Heart left ventricle (tissue), 16 donors: Measurements from ENCODE around the gene TARBP2. TPM values are rescaled to one million over a fixed set of nuclear protein-coding genes. Genes with fewer than 3 reads are reported as not detected.
"Not testable (repeated sequence)": the region's sequence is repeated elsewhere in the genome, so short reads cannot be mapped to it uniquely, and the experiment has no call there.

Experiments used
- ATAC-seq, 4 donors: fragments of 200-7000 bp; cut with Tn5 transposase; one replicate each; pipeline ENCODE4 v1.9.1; 2020 to 2022; ENCODE audit warnings: moderate library complexity in 4 of 4, mild to moderate bottlenecking in 3 of 4, moderate number of reproducible peaks in 1 of 4
- DNase-seq, 5 donors: peaks; one replicate each; pipeline ENCODE4 v3.0.0-alpha.2; 2020
- H3K27ac ChIP-seq, 12 donors: fragments of 200-600 bp; sonication (generic) in 4 of 12; one replicate each; pipeline versions ENCODE4 v1.5.0 to v1.8.0; 2016 to 2022; ENCODE audit warnings: mild to moderate bottlenecking in 2 of 12
- H3K27me3 ChIP-seq, 9 donors: fragments of 200-600 bp; sonication (generic) in 2 of 9; one replicate each; pipeline versions ENCODE4 v1.5.1 to v1.8.0; 2016 to 2022; ENCODE audit warnings: mild to moderate bottlenecking in 3 of 9
- H3K36me3 ChIP-seq, 9 donors: fragments of 200-600 bp; sonication (generic) in 2 of 9; one replicate each; pipeline versions ENCODE4 v1.5.0 to v1.8.0; 2018 to 2022; ENCODE audit warnings: mild to moderate bottlenecking in 2 of 9
- H3K4me1 ChIP-seq, 12 donors: fragments of 200-600 bp; sonication (generic) in 4 of 12; one replicate each; pipeline versions ENCODE4 v1.5.0 to v1.8.0; 2016 to 2022; ENCODE audit warnings: mild to moderate bottlenecking in 3 of 12
- H3K4me3 ChIP-seq, 12 donors: fragments of 200-600 bp; sonication (generic) in 4 of 12; one replicate each; pipeline versions ENCODE4 v1.5.0 to v1.8.0; 2017 to 2022; ENCODE audit warnings: mild to moderate bottlenecking in 9 of 12, moderate library complexity in 4 of 12
- H3K9me3 ChIP-seq, 12 donors: fragments of 200-600 bp; sonication (generic) in 4 of 12; one replicate each; pipeline versions ENCODE4 v1.5.0 to v1.8.0; 2016 to 2022; ENCODE audit warnings: mild to moderate bottlenecking in 1 of 12
- POLR2A ChIP-seq, 2 donors: fragments of 450-650 bp; IDR thresholded peaks; one replicate each; pipeline ENCODE4 v1.6.1; 2017; ENCODE audit warnings: antibody characterized with exemption in 2 of 2, mild to moderate bottlenecking in 2 of 2, moderate library complexity in 2 of 2
- WGBS, 4 donors: extraction: QIAGEN DNeasy Blood & Tissue Kit in 2 of 4; methylation state at CpG; one replicate each; pipeline versions ENCODE4 v1.1.5 to v1.1.7; 2013 to 2018; 5-methylcytosine and 5-hydroxymethylcytosine counted together
- intact Hi-C, 10 donors: fragments of 100-400 bp; cut with DNase I; formaldehyde crosslinking; loops; one replicate each; pipeline versions ENCODE4 v1.11.1 to v1.14.2; 2022
- polyA plus RNA-seq, 2 donors: library from polyadenylated mRNA; stranded (reverse); fragments of 200-250 nt; gene quantifications; one replicate each; pipeline ENCODE4 v1.2.3, GENCODE V29; 2013
- total RNA-seq, 9 donors: library from RNA; depleted of rRNA in 2 of 9; stranded (reverse); fragments of >200 nt in 2 of 9; fragmentation: NEBNext Ultra II Directional in 3 of 9; extraction: Animal tissue kit (Norgen Biotek cat#: 25700) in 3 of 9; gene quantifications; one replicate each; pipeline versions ENCODE4 v1.1.0 to v1.2.4, GENCODE V29; 2016 to 2023
- TF ChIP-seq, protein P1 (sequence below), 12 donors: fragments of 200-600 bp; sonication (generic) in 4 of 12; IDR thresholded peaks; one replicate each; pipeline versions ENCODE4 v1.5.0 to v1.8.0; 2018 to 2022; ENCODE audit warnings: antibody characterized with exemption in 12 of 12, mild to moderate bottlenecking in 5 of 12
- donor health status: ischemic (EF 13 %, LVEDD 7.1; RV severe dilation, severe dysfunction).
- donor health status: healthy with polysubstance abuse.
- donor health status: DM: no; HTN: yes; CAD: no.
- donor health status: DM: no; HTN: no; CAD: no.
- donor health status: ischemic (EF 25% LVEDD 6.9; RV normal size, moderate dysfunction).
- donor health status: ischemic (EF 25% LVEDD 5.7; RV mildly dilated, moderate dysfunction).
- donor health status: healthy.
- donor health status: DM: yes; HTN: yes; CAD: no.
- donor health status: ischemic (EF 35%, LVEDD 5.7; RV mildly dilated, moderate dysfunction).
- donor health status: nonischemic (EF 11% LVEDD 7.7; RV severe dilation, severe dysfunction).
- donor health status: DM: yes; HTN: yes; CAD: no.
- donor health status: PGD.
- donor health status: ischemic (EF 29% LVEDD 5.4; RV normal size, mild dysfunction).
- donor health status: nonischemic (EF 23%, LVEDD 6.1; RV moderate dilation, normal function).

The TARBP2 gene
- total and polyA plus RNA-seq, 11 donors, result 7.8 to 23.5 (median 11.9) TPM

DNA sequence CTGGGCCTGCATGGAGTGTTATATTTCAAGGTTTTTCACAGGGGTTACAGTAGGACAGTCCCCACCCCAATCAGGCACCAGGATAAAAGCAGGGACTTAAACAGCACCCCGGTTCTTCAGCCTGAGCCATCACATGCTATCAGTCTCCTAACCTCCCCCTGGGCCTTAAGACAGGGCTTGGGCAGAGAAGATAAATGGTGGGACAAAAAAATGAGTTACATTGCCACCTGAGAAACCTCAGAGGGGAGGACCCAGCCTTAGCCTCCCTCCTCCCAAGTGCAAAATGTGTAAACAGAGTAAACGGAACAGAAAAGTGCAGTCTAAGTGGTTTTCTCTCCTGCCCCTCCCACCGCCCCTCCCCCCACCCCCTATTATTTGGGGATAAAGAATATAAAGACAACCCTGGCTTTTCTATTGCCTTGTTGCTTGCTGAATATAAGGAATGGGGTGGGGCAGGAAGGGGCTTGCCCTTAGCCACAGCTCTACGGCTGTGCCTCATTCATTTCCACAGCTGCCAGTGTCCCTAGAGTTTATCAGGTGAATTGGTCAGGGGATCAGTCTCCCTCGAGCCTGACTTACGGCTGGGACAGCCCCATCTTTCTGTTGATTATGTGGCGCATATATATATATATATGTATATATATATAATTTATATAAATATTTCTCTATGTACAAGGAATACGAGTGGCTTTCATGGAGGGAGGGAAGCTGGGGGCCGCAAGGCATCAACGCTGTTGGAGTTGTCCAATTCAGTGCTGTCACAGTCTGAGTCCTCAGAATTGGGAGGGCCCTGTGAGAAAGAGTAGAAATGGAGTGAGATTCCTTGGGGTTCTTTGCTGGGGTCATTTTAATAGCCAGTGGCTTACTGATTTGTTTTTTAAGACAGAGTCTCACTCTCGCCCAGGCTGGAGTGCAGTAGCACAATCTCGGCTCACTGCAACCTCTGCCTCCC, 20.3 kb upstream of the TARBP2 start:
- WGBS, 4 donors, result 59 to 71% (median 61%) methylated on average over 12 of the region's 12 CpGs
- TF ChIP-seq, protein P1, sequence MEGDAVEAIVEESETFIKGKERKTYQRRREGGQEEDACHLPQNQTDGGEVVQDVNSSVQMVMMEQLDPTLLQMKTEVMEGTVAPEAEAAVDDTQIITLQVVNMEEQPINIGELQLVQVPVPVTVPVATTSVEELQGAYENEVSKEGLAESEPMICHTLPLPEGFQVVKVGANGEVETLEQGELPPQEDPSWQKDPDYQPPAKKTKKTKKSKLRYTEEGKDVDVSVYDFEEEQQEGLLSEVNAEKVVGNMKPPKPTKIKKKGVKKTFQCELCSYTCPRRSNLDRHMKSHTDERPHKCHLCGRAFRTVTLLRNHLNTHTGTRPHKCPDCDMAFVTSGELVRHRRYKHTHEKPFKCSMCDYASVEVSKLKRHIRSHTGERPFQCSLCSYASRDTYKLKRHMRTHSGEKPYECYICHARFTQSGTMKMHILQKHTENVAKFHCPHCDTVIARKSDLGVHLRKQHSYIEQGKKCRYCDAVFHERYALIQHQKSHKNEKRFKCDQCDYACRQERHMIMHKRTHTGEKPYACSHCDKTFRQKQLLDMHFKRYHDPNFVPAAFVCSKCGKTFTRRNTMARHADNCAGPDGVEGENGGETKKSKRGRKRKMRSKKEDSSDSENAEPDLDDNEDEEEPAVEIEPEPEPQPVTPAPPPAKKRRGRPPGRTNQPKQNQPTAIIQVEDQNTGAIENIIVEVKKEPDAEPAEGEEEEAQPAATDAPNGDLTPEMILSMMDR (IDR thresholded peaks at IDR 0.05), result no peak
- no peak for TF ChIP-seq POLR2A (IDR thresholded peaks at IDR 0.05)
- Histone ChIP-seq H3K9me3 (no peaks in the 10 kb centered on the region), H3K36me3 (peaks cover 0 to 100% (median 99%) of the 10 kb centered on the region in 9 donors), H3K27ac (peak overlapping the region in 1 of 12 donors; percentile 13), H3K4me3 (no peak overlapping the region), H3K27me3 (no peaks in the 10 kb centered on the region), H3K4me1 (peaks cover 0 to 55% (median 21%) of the 10 kb centered on the region in 12 donors)
- ATAC-seq (no peak), DNase-seq (no peak)
- intact Hi-C loops, result no loop called here

DNA sequence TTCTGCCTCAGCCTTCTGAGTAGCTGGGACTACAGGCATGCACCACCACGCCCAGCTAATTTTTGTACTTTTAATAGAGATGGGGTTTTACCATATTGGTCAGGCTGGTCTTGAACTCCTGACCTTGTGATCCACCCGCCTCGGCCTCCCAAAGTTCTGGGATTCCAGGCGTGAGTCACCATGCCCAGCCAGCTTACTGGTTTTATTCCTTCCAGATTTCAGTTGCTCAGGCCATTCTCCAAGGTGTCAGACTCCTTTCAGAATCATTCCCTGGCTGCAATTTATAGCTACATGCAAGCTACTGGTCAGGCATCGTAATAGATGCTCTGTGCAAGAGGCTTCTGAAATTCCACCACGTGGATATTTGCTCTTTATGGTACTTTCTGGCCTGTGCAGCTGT, 19.6 kb upstream of the TARBP2 start:
- WGBS, 4 donors, result 62 to 76% (median 71%) methylated on average over 6 of the region's 6 CpGs
- H3K9me3 ChIP-seq, H3K27me3 ChIP-seq, intact Hi-C loops, DNase-seq, H3K4me3 ChIP-seq, ATAC-seq: not testable (repeated sequence)
- peaks cover 0 to 48% (median 16%) of the 10 kb centered on the region in 12 donors for H3K4me1 ChIP-seq
- peak overlapping the region in 1 of 12 donors; percentile 13 for H3K27ac ChIP-seq
- H3K36me3 ChIP-seq, result peaks cover 0 to 100% (median 99%) of the 10 kb centered on the region in 9 donors

DNA sequence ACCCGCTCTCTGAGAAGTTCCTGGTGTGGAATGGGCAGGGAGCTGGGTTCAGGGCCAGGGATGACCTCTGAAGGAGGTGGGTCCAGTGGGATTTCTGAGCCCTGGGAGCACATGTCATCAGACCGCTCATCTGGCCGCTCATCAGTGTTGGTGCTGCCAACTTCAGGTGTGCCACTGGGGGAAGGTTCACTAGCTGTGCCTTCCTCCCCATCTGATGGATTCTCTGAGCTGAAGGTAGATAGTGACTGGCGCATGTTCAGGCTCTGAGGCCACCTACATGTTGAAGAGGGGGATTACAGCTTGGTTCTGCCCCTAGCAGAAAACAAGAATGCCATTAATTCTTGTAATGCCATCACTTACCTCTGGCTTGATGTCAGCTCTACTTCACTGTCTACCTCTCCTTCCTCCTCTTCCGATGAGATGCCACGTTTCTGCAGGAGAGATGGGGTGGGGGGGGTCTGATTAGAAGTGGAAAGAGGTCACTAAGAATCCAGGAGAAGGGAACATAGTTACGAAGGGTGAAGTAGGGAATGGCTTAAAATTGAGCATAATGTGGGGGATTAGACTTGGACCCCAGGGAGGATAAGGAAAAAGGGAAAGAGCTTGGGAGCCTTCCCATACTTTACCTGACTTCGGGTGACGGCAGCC, 19.0 kb upstream of the TARBP2 start:
- ATAC-seq, result peak in 1 of 4 donors; percentile 2
- DNase-seq, result no peak
- intact Hi-C loops, result no loop called here
- no peaks in the 10 kb centered on the region for H3K9me3 ChIP-seq
- peak overlapping the region in 1 of 12 donors; percentile 31 for H3K27ac ChIP-seq
- TF ChIP-seq POLR2A (IDR thresholded peaks at IDR 0.05), result no peak
- TF ChIP-seq, protein P1 (IDR thresholded peaks at IDR 0.05), result no peak
- WGBS, 4 donors, result 66 to 73% (median 71%) methylated on average over 9 of the region's 9 CpGs
- H3K4me3 ChIP-seq, result no peak overlapping the region
- peaks cover 0 to 43% (median 15%) of the 10 kb centered on the region in 12 donors for H3K4me1 ChIP-seq
- peaks cover 0 to 100% (median 95%) of the 10 kb centered on the region in 9 donors for H3K36me3 ChIP-seq
- H3K27me3 ChIP-seq, result no peaks in the 10 kb centered on the region

DNA sequence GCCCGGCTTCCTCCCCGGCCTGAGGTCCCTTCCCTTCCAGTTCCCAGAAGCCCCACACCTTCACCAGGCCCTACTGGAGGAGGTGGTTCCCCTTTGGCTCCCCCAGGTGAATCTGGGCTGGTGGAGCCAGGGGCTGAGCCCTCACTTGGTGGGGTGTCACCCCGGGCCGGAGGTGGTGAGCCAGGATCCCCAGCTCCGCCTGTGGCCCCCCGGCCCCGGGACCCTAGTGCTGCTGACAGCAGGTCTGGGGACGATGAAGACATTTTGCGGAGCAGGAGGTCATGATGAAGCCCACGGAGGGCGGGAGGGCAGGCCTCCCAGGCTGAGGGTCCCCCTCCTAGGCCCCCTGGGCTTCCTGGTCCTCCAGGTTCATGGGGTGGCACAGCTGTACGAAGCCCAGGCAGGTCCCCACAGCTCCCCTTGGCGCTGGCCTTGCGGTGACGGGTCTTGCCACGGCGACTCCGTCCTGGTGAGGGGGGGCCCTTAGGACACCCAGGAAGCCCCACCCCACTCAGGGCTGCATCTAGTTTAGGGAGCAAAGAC, 18.4 kb upstream of the TARBP2 start:
- WGBS, 4 donors, result 64 to 92% (median 75%) methylated on average over 11 to 18 of the region's 18 CpGs
- DNase-seq (no peak), ATAC-seq (peak in 3 of 4 donors; percentile 14 to 24 (median 18))
- TF ChIP-seq, protein P1 (IDR thresholded peaks at IDR 0.05), result no peak
- no peak for TF ChIP-seq POLR2A (IDR thresholded peaks at IDR 0.05)
- Histone ChIP-seq H3K4me3 (no peak overlapping the region), H3K27me3 (no peaks in the 10 kb centered on the region), H3K9me3 (no peaks in the 10 kb centered on the region), H3K36me3 (peaks cover 0 to 99% (median 94%) of the 10 kb centered on the region in 9 donors), H3K27ac (peak overlapping the region in 3 of 12 donors; percentile 0 to 42 (median 31)), H3K4me1 (peaks cover 0 to 38% (median 15%) of the 10 kb centered on the region in 12 donors)
- intact Hi-C loops, result no loop called here
